ENCODE data around the gene GMIP.

The GMIP gene

DNA sequence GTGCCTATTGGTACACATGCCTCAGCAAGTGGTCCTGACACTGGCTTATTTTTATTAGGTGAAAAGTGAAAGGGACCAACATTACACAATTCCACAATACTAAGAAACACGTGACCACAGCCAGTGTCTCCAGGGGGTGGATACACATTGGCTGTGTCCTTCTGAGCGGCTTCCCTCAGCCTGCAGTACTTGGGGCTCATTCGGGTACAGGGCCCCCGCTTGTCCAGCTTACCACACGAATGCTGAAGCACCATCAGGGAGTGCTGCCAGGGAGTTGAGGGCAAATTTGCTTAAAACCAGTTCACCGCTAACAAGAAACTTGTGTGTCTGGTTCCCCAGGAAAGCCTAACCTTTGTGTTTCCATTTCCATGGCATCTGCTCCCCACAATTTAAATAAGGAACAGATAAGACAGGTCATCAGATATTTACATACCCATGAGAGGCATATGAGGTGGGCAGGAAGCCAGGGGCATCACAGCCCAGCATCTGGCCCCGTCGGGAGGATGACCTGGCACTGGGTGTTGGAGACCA lies 48.2 kb downstream of the GMIP start:
- Histone ChIP-seq H3K4me3 (no peak overlapping the region), H3K4me2 (no peak overlapping the region), H3K9ac (no peak overlapping the region), H4K20me1 (no peaks in the 10 kb centered on the region), H3K27me3 (no peaks in the 10 kb centered on the region), H3K4me1 (peaks cover 59% of the 10 kb centered on the region), H3K9me3 (no peaks in the 10 kb centered on the region), H3K36me3 (peaks cover 17% of the 10 kb centered on the region; the same call in 1 of the 2 replicates), H3K27ac (no peak overlapping the region)
- no peak for TF ChIP-seq Cebpa-rat (IDR thresholded peaks at IDR 0.05)

GRCh38 chr19:19594381-19594780 lies 49.1 kb downstream of the GMIP start:
- H3K4me3 ChIP-seq: no peak overlapping the region
- H3K4me2 ChIP-seq: no peak overlapping the region
- no peaks in the 10 kb centered on the region for H3K27me3 ChIP-seq
- H3K36me3 ChIP-seq: peaks cover 17% of the 10 kb centered on the region; the same call in 1 of the 2 replicates
- H3K9me3 ChIP-seq: no peaks in the 10 kb centered on the region
- H3K27ac ChIP-seq: no peak overlapping the region
- no peaks in the 10 kb centered on the region for H4K20me1 ChIP-seq
- no peak overlapping the region for H3K9ac ChIP-seq
- no peak for TF ChIP-seq Cebpa-rat (IDR thresholded peaks at IDR 0.05)
- peaks cover 55% of the 10 kb centered on the region for H3K4me1 ChIP-seq

DNA sequence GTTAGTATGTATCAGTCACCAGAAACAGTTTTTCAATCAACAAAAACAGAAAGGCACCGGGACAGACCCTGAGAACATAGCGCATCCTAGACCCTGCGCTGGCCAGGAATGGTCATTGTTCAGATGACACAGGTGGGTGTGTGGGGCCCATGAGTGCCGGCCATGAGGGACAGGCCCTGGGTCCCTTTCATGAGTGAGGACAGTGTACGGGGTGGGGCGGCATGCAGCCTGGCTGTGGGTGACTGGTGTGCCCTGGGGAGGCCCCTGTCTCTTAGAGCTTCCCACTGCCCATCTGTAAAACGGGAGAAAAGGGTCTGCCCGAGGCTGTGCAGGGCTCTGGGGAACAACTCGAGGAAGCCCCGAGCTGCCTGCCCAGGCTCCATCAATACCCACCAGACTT lies 50.8 kb downstream of the GMIP start:
- no peaks in the 10 kb centered on the region for H3K9me3 ChIP-seq
- peaks cover 38% of the 10 kb centered on the region for H3K4me1 ChIP-seq
- H3K36me3 ChIP-seq: peaks cover 17% of the 10 kb centered on the region; the same call in 1 of the 2 replicates
- H3K27me3 ChIP-seq: no peaks in the 10 kb centered on the region
- H3K4me3 ChIP-seq: no peak overlapping the region
- no peak overlapping the region for H3K4me2 ChIP-seq
- no peak overlapping the region for H3K9ac ChIP-seq
- H3K27ac ChIP-seq: no peak overlapping the region
- TF ChIP-seq Cebpa-rat (IDR thresholded peaks at IDR 0.05): no peak
- no peaks in the 10 kb centered on the region for H4K20me1 ChIP-seq

DNA sequence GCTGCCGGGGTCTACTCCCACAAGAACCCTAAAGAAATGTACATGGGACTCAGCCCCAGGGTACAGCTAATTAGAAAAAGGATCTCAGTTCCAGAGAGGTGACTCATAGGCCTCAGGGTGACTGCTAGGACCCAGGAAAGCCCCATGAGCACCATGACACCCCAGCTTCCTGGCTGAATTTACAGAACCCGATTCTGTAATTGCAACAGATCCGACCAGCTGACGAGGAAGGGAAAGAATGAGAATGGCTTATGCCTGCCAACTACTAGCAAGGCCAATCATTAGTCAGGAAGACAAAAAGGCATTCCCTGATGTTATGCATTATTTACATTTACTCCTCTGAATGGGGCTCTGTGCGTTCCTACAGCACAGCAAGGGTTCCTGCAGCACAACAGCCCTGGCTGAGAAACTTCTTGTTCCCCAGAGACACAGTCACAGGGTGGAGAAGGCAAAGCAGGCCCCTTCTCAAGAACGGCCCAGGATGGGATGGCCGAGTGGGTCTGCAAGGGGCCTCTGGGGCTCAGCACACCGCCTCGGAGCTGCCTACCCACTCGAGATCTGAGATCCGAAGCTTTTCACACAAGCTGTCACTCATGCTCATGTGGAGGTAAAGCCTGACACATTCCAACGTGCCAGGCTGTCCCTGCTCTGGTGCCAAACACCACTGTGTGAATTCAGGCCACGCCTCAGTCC lies 52.2 kb downstream of the GMIP start:
- H3K9ac ChIP-seq: no peak overlapping the region
- no peaks in the 10 kb centered on the region for H3K9me3 ChIP-seq
- peaks cover 24% of the 10 kb centered on the region for H3K4me1 ChIP-seq
- H3K4me2 ChIP-seq: peak overlapping the region; percentile 16; the same call in 1 of the 2 replicates
- no peak for TF ChIP-seq Cebpa-rat (IDR thresholded peaks at IDR 0.05)
- H3K27ac ChIP-seq: no peak overlapping the region
- peaks cover 17% of the 10 kb centered on the region; the same call in 1 of the 2 replicates for H3K36me3 ChIP-seq
- no peak overlapping the region for H3K4me3 ChIP-seq
- H3K27me3 ChIP-seq: no peaks in the 10 kb centered on the region
- no peaks in the 10 kb centered on the region for H4K20me1 ChIP-seq

DNA sequence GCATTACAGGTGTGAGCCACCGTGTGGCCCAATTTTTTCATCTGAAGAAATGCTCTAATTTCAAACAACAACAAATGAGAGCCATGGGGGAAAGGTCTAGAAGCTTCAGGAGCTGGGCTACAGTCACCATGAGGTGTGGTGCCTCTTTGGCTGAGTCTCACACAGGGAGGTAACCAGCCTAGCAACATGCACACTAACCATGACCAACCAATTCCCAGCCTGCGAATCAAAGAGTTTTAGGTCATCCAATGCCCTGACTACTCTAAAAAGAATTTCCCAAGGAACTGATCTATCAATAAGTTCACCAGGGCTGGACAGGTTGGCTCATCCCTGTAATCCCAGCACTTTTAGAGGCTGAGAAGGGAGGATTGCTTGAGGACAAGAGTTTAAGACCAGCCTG lies 54.9 kb downstream of the GMIP start:
- Histone ChIP-seq H3K4me2 (no peak overlapping the region), H3K9me3 (no peaks in the 10 kb centered on the region), H3K36me3 (peaks cover 15% of the 10 kb centered on the region; the same call in 1 of the 2 replicates), H3K27ac (no peak overlapping the region), H3K4me1 (peaks cover 16% of the 10 kb centered on the region), H4K20me1 (no peaks in the 10 kb centered on the region), H3K4me3 (no peak overlapping the region), H3K27me3 (no peaks in the 10 kb centered on the region), H3K9ac (no peak overlapping the region)
- TF ChIP-seq Cebpa-rat (IDR thresholded peaks at IDR 0.05): no peak

DNA sequence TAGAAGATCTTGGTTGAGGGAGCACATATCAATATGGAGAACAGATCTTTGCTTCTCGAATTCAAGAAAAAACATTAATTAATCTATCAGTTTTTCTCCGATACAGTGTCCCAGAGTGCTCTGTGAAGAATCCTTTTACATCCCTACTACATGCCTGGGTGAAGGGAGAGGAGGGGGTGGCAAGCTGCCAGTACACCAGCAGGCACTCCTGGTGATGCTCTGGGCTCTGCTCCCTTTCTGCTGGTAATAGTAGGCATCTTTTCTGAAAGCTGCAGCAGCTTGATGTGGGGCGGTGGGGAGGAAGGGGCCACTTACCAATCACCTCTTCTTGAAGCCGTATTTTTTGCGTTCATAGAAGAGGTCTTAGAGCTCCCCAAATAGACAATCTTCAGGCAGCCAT lies 55.7 kb downstream of the GMIP start:
- no peak overlapping the region for H3K27ac ChIP-seq
- H3K4me3 ChIP-seq: no peak overlapping the region
- no peaks in the 10 kb centered on the region for H3K9me3 ChIP-seq
- no peaks in the 10 kb centered on the region for H3K27me3 ChIP-seq
- H3K9ac ChIP-seq: no peak overlapping the region
- no peak overlapping the region for H3K4me2 ChIP-seq
- peaks cover 16% of the 10 kb centered on the region for H3K4me1 ChIP-seq
- H4K20me1 ChIP-seq: no peaks in the 10 kb centered on the region
- TF ChIP-seq Cebpa-rat (IDR thresholded peaks at IDR 0.05): no peak
- peaks cover 7% of the 10 kb centered on the region; the same call in 1 of the 2 replicates for H3K36me3 ChIP-seq

- Histone ChIP-seq H3K4me2 (no peak overlapping the region), H3K9ac (no peak overlapping the region), H3K4me1 (peaks cover 7% of the 10 kb centered on the region; the same call in 1 of the 2 replicates), H3K4me3 (no peak overlapping the region), H4K20me1 (no peaks in the 10 kb centered on the region), H3K27ac (no peak overlapping the region), H3K36me3 (no peaks in the 10 kb centered on the region), H3K9me3 (no peaks in the 10 kb centered on the region), H3K27me3 (no peaks in the 10 kb centered on the region)
- TF ChIP-seq Cebpa-rat (IDR thresholded peaks at IDR 0.05): no peak
Observed at GRCh38 chr19:19584356-19584755, 59.1 kb downstream of the GMIP start.

DNA sequence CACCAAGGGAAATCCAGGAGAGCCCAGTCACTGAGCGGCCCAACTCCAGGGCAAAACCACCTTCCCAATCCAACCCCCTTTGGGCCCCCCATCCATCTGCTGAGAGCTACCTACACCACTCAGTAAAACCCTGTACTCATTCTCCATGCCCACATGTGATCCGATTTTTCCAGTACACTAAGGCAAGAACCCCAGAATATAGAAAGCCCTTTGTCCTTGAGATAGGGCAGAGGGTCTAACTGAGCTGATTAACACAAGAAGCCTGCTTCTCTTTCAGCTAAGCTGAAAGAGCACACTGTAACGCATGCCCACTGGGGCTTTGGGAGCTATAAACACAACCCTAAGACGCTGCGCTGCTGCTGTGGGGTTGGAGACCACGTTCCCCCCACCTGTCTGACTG lies 61.0 kb downstream of the GMIP start:
- Histone ChIP-seq H3K27ac (no peak overlapping the region), H3K27me3 (no peaks in the 10 kb centered on the region), H3K4me2 (no peak overlapping the region), H3K9me3 (no peaks in the 10 kb centered on the region), H3K36me3 (no peaks in the 10 kb centered on the region), H3K4me1 (peaks cover 7% of the 10 kb centered on the region; the same call in 1 of the 2 replicates), H4K20me1 (no peaks in the 10 kb centered on the region), H3K4me3 (no peak overlapping the region), H3K9ac (no peak overlapping the region)
- no peak for TF ChIP-seq Cebpa-rat (IDR thresholded peaks at IDR 0.05)

DNA sequence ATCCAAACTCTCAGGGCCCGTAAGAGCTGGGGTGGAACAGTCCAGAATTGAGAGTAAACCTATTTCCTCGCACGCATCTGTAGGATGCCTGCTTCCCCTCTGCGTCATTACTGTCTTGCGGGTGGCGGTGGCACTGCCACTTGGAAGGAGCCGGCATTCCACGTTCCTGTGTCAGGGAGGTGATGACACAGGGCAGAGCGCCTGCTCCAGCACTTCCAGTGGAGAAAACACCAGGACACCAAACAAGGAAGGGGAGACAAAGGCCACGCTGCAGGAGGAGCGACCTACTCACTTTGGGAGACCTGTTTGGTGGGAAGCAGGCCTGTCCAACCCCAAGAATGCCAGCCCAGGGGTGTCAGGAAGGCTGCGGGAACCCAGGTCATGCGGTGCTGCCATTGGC lies 62.1 kb downstream of the GMIP start:
- H3K4me1 ChIP-seq: peaks cover 7% of the 10 kb centered on the region; the same call in 1 of the 2 replicates
- no peak overlapping the region for H3K4me2 ChIP-seq
- no peaks in the 10 kb centered on the region for H3K36me3 ChIP-seq
- H3K9ac ChIP-seq: no peak overlapping the region
- TF ChIP-seq Cebpa-rat (IDR thresholded peaks at IDR 0.05): no peak
- H4K20me1 ChIP-seq: no peaks in the 10 kb centered on the region
- no peak overlapping the region for H3K4me3 ChIP-seq
- H3K27ac ChIP-seq: no peak overlapping the region
- H3K9me3 ChIP-seq: no peaks in the 10 kb centered on the region
- no peaks in the 10 kb centered on the region for H3K27me3 ChIP-seq

GRCh38 chr19:19580418-19580817 lies 63.0 kb downstream of the GMIP start:
- Histone ChIP-seq H3K4me1 (peaks cover 6% of the 10 kb centered on the region; the same call in 1 of the 2 replicates), H3K9ac (no peak overlapping the region), H3K27me3 (no peaks in the 10 kb centered on the region), H3K4me3 (no peak overlapping the region), H3K27ac (no peak overlapping the region), H3K9me3 (no peaks in the 10 kb centered on the region), H3K4me2 (no peak overlapping the region), H4K20me1 (no peaks in the 10 kb centered on the region), H3K36me3 (no peaks in the 10 kb centered on the region)
- TF ChIP-seq Cebpa-rat (IDR thresholded peaks at IDR 0.05): no peak
